Neutrophil (primary cell): ENCODE results near the gene KRT82.

Experiments
- H3K27ac ChIP-seq: fragments of 200-600 bp; sonication (generic); 2 replicates; pipeline ENCODE4 v1.5.1; 2016; ENCODE audit warnings: mild to moderate bottlenecking, moderate library complexity
- H3K27me3 ChIP-seq: fragments of 200-600 bp; sonication (generic); 2 replicates; pipeline ENCODE4 v1.6.0; 2016; ENCODE audit warnings: mild to moderate bottlenecking
- H3K36me3 ChIP-seq: fragments of 200-600 bp; sonication (generic); 2 replicates; pipeline ENCODE4 v1.5.1; 2017
- H3K4me1 ChIP-seq, 2 experiments: fragments of 200-600 bp in 1 of 2; sonication (generic) in 1 of 2; 1 replicate in 1 of 2; 2 replicates in 1 of 2; pipeline versions ENCODE4 v1.5.1 to v1.6.1; 2013 to 2016; ENCODE audit warnings: low read depth in 1 of 2, low read length in 1 of 2, mild to moderate bottlenecking in 1 of 2, moderate library complexity in 1 of 2; ENCODE audit not compliant: control insufficient read depth in 1 of 2, insufficient read depth in 1 of 2
- H3K4me3 ChIP-seq, 2 experiments: fragments of 200-600 bp in 1 of 2; sonication (generic) in 1 of 2; 1 replicate in 1 of 2; 2 replicates in 1 of 2; pipeline ENCODE4 v1.5.1; 2013 to 2016; ENCODE audit warnings: low read depth in 1 of 2, low read length in 1 of 2, mild to moderate bottlenecking in 1 of 2, moderate library complexity in 1 of 2
- H3K9me3 ChIP-seq: fragments of 200-600 bp; sonication (generic); 2 replicates; pipeline ENCODE4 v1.5.1; 2016
- TF ChIP-seq, protein P1 (sequence below): fragments of 200-600 bp; sonication (generic); IDR thresholded peaks from 2 replicates; pipeline ENCODE4 v1.5.1; 2016; ENCODE audit warnings: antibody characterized with exemption

The KRT82 gene

DNA sequence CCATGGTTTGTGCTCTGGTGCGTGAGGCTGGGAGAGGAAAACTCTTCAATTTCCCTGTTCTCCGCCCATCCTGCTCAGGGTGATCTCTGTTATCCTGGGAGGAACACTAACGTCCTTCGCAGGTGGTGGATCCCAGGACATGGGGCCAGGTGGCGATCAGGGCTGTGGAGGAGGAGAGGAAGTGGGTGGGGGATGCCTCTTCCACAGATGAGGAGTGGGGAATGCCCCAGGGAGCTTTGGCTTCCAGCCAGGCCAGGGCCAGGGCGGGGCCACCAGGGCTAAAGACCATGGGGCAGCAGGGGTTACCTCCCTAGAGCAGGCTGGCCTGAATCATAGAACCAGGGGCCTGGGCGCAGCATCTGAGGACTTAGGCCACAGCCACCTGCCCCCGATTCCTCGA, 31.4 kb upstream of the KRT82 start:
- no peak overlapping the region for H3K27ac ChIP-seq
- H3K36me3 ChIP-seq = no peaks in the 10 kb centered on the region
- H3K9me3 ChIP-seq = no peaks in the 10 kb centered on the region
- peaks cover 14% of the 10 kb centered on the region for H3K27me3 ChIP-seq
- H3K4me1 ChIP-seq = no peaks in the 10 kb centered on the region
- H3K4me3 ChIP-seq = no peak overlapping the region
- TF ChIP-seq, protein P1, sequence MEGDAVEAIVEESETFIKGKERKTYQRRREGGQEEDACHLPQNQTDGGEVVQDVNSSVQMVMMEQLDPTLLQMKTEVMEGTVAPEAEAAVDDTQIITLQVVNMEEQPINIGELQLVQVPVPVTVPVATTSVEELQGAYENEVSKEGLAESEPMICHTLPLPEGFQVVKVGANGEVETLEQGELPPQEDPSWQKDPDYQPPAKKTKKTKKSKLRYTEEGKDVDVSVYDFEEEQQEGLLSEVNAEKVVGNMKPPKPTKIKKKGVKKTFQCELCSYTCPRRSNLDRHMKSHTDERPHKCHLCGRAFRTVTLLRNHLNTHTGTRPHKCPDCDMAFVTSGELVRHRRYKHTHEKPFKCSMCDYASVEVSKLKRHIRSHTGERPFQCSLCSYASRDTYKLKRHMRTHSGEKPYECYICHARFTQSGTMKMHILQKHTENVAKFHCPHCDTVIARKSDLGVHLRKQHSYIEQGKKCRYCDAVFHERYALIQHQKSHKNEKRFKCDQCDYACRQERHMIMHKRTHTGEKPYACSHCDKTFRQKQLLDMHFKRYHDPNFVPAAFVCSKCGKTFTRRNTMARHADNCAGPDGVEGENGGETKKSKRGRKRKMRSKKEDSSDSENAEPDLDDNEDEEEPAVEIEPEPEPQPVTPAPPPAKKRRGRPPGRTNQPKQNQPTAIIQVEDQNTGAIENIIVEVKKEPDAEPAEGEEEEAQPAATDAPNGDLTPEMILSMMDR = no peak

DNA sequence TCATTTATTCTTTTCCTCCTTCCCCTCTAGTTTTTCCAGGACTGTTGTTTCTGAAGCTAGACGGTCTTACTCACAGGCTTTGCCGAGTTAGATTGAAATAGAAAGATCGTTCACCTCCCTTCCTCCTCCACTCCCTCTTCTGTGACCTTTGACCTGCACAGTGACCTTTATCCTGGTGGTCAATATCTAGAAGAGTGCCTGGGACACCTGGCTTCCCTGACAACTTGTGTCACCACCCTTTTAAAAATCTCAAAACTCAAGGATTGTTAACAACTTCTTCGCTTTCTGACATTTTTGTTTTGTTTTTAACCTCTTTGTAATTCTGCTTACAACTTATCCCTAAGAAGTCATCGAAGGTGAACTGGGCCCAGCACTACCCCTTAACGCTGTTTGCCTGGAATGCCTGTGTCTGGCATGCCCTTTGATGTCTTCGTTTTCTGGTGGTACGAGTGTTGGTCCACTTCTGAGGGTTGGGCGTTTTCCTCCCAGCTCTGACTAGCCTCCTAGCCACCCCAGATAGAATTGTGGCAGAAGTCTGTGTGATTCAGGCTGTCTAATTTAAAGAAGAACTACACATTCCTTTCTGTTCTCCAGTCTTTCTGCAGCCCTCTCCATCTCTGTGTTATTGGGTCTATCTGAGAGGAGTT, 30.8 kb upstream of the KRT82 start:
- no peaks in the 10 kb centered on the region for H3K9me3 ChIP-seq

DNA sequence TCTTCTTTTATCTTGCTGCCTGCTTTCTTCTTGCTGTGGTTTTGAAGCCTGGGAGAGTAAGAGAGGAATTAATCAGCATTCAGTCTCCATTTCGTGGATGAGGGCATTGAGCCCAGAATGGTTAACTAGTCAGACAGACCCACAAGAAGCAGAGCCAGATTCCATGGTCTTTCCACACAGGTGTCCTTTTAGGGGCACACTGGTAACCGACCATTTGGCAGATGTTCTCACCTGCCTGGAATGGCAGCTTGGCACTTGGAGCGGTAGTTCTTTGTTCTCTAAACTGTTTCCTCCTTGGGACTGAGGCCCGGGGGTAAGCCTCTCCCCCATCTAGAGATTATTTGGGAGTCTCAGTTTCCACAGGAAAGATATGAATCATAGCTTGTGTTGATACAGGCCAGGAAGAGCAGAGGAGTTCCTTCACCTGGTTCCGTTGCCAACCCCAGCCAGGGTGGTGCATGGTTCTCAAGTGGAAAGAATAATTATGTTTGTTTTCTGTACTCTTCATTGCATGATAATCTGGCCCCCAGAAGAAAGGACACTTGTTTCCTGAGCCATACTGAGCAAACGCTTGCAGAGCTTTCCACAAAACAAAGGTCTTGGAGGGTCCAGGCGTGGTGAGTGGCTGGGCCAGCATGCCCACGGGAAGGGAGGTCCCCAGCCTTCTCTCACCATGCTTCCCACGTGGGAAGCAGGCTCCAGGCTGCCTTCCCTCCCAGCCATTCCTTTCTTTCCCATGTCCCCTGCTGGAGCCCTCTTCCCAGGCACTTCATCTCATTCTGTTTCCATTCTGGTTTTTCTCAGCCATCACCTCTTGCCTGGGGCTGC, 30.1 kb upstream of the KRT82 start:
- Histone ChIP-seq H3K27me3 (peaks cover under 1% of the 10 kb centered on the region), H3K27ac (no peak overlapping the region), H3K4me1 (no peaks in the 10 kb centered on the region)

More for the DNA sequence above, 30.8 kb upstream of the KRT82 start:
- H3K27me3 ChIP-seq = peaks cover 8% of the 10 kb centered on the region
- no peaks in the 10 kb centered on the region for H3K36me3 ChIP-seq
- no peaks in the 10 kb centered on the region for H3K4me1 ChIP-seq
- TF ChIP-seq, protein P1 = no peak
- H3K27ac ChIP-seq = no peak overlapping the region
- no peak overlapping the region for H3K4me3 ChIP-seq

DNA sequence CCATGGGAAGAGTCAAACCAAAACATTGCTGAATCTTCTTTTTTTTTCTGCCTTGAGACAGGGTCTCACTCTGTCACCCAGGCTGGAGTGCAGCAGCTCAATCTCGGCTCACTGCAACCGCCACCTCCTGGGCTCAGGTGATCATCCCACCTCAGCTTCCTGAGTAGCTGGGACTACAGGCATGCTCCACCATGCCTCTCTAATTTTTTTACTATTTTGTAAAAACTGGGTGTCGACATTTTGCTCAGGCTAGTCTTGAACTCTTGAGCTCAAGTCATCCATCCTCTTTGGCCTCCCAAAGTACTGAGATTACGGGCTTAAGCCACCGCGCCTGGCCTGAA, 29.5 kb upstream of the KRT82 start:
- Histone ChIP-seq H3K27me3 (no peaks in the 10 kb centered on the region), H3K27ac (no peak overlapping the region), H3K36me3 (no peaks in the 10 kb centered on the region), H3K4me3 (no peak overlapping the region), H3K9me3 (no peaks in the 10 kb centered on the region), H3K4me1 (no peaks in the 10 kb centered on the region)
- TF ChIP-seq, protein P1 = no peak

More for the DNA sequence above, 30.1 kb upstream of the KRT82 start:
- TF ChIP-seq, protein P1 = no peak
- H3K4me3 ChIP-seq = no peak overlapping the region
- H3K36me3 ChIP-seq = no peaks in the 10 kb centered on the region
- no peaks in the 10 kb centered on the region for H3K9me3 ChIP-seq

DNA sequence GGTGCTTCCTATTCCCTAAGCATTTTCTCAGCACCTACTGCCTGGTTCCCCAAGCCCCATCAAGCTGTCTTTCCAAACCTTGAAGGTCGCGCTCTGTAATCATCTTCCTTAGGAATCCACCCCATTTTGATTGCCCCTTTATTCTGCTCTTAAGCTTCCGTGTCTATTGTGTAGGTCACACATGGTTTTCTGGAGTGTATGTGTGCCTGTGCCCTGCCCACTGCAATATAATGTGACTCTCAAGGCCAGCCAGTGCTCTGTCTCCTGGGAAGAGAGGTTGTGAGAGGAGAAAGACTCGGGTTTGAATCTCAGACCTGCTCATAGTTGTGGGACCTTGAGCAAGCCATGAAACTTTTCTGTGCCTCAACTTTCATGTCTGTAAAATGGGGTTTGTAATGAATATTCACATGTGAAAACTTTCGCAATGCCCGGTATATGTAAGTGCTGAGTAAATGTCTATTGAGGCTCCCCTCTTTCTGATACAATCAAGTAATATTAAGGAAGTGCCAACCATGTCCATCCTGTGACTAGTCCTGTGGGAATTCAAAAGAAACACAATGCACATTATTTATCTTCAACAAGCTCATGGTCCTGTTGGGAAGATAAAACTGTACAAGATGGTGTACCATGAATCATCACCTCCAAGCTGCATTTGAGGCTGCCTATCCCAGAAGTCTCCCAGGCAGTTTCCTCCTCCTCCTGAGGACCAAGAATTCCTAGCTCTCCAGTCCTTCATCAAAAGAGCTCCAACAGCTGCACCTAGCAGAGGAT, 28.8 kb upstream of the KRT82 start:
- Histone ChIP-seq H3K9me3 (no peaks in the 10 kb centered on the region), H3K4me3 (no peak overlapping the region), H3K27me3 (peaks cover 5% of the 10 kb centered on the region), H3K36me3 (no peaks in the 10 kb centered on the region), H3K4me1 (no peaks in the 10 kb centered on the region), H3K27ac (no peak overlapping the region)
- TF ChIP-seq, protein P1 = no peak
